Stimulated activated effector memory CD8-positive, alpha-beta T cell treated with anti-CD3 and anti-CD28 coated beads, Interleukin-12 subunit alpha, Interleukin-12 subunit beta, amount 100 ng/mL, for 72 hours (primary cell): ENCODE results near the gene CCDC181.

ENCODE experiments used
- ATAC-seq: fragments of 150-1000 bp; cut with Tn5 transposase; 2 replicates; pipeline ENCODE4 v1.10.0; 2021
- DNase-seq, 2 donors: peaks; one replicate each; pipeline ENCODE4 v3.0.0; 2021 to 2022; ENCODE audit warnings: low spot score in 2 of 2
- H3K27ac Mint-ChIP-seq: one replicate; pipeline ENCODE4 v1.8.0; 2022; ENCODE audit warnings: mild to moderate bottlenecking, mixed read lengths
- H3K36me3 Mint-ChIP-seq: one replicate; pipeline ENCODE4 v1.8.0; 2022; ENCODE audit warnings: mild to moderate bottlenecking, mixed read lengths
- H3K4me1 Mint-ChIP-seq: one replicate; pipeline ENCODE4 v1.8.0; 2022; ENCODE audit warnings: mixed read lengths
- H3K4me3 Mint-ChIP-seq: one replicate; pipeline ENCODE4 v1.8.0; 2022; ENCODE audit warnings: mild to moderate bottlenecking, mixed read lengths
- H3K9me3 Mint-ChIP-seq: one replicate; pipeline ENCODE4 v1.8.0; 2022; ENCODE audit warnings: mixed read lengths

Gene CCDC181

DNA sequence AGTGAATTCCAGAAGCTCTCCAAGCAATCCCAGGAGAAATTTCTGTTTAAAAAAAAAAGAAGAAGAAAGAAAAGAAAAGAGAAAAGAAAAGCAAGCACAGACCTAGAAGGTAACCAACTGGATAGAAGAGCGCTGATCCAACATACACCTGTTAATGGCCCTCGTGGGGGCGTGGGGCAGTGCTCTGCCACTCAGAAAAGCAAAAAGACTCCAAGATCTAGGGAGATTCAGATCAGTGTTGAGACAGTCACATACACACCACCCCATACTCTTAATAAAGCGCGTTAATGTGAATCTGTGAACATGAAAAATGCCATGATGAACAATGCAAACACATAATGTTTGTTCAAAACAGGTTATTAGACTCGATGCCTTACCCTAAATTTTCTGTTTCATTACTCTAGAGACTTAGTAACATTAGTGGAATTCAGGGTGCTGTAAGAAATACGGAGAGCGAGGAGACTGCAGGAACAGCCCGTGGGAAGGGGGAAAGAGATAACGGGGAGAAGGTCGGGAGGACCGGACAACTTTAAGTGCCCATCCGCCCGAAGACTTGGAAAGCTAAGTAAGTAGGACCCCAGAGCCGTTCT lies 60.1 kb downstream of the CCDC181 start:
- Mint-ChIP-seq H3K27ac (no peak overlapping the region), H3K9me3 (no peaks in the 10 kb centered on the region), H3K36me3 (peaks cover 16% of the 10 kb centered on the region), H3K4me3 (no peak overlapping the region), H3K4me1 (peaks cover 32% of the 10 kb centered on the region)
- ATAC-seq: no peak
- no peak for DNase-seq

DNA sequence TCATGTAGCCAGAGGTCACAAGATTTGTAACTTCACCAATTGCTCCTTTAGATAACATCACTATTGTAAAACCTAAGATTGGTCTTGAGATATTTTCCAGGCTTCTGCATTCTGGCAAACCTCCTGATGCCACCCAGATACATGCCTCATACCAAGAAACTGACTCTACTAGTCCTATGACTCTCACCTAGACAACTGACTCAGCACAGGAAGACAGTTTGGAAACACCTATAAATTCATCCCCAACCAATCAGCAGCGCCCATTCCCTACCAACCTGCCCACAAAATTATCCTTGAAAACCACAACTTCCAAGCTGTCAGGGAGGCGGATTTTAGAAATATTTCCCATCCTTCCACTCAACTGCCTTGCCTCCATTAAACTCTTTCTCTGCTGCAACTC lies 62.3 kb downstream of the CCDC181 start:
- H3K4me1 Mint-ChIP-seq: peaks cover 27% of the 10 kb centered on the region
- ATAC-seq: peak; percentile 57
- peak in 1 of 2 donors; percentile 57 for DNase-seq
- H3K4me3 Mint-ChIP-seq: no peak overlapping the region
- H3K36me3 Mint-ChIP-seq: peaks cover 5% of the 10 kb centered on the region
- no peak overlapping the region for H3K27ac Mint-ChIP-seq
- no peaks in the 10 kb centered on the region for H3K9me3 Mint-ChIP-seq

DNA sequence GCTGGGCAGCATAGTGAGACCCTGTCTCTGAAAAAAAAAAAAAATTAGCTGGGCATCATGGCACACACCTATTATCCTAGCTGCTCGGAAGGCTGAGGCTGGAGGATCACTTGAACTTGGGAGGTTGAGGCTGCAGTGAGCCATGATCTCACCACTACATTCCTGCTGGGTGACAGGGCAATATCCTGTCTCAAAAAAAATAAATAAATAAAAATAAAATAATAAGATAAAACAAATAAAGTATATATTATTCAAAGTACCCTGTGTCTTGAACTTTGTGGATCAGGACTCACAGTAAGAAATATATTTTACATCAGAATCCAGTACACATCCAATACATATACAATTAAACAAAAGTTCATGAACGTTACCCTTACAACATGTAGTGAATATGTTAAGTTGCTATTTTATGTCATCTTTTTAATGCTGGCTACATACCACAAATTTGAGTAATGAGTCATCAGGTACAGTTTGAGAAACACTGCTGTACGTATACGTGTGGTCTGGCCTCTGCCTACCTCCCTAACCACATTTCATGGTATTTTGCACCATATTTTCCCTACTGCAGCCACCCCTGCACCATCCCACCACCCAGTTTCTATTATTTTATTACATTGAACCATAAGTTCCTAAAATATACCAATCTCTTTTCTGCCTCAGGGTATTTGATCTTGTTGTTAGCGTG lies 64.1 kb downstream of the CCDC181 start:
- Mint-ChIP-seq H3K36me3 (peaks cover 5% of the 10 kb centered on the region), H3K9me3 (no peaks in the 10 kb centered on the region), H3K27ac (peak overlapping the region; percentile 26), H3K4me1 (peaks cover 25% of the 10 kb centered on the region), H3K4me3 (peak overlapping the region; percentile 31)
- DNase-seq (peak in 1 of 2 donors; percentile 61), ATAC-seq (peak; percentile 70)

DNA sequence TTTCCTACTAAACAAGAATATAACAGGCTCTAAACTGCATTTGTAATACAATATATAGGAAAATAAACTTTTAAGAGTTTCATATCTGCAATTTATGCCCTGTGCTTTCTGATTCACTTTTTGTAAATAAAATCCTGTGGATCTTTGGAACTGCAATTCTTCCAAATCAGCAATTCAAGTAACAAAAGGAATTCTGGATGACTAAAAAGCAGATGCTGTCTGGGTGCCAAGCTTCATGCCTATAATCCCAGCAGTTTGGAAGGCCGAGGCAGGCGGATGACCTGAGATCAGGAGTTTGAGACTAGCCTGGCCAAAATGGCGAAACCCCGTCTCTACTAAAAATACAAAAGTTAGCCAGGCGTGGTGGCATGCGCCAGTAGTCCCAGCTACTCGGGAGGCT lies 66.0 kb downstream of the CCDC181 start:
- H3K36me3 Mint-ChIP-seq: peaks cover 5% of the 10 kb centered on the region

DNA sequence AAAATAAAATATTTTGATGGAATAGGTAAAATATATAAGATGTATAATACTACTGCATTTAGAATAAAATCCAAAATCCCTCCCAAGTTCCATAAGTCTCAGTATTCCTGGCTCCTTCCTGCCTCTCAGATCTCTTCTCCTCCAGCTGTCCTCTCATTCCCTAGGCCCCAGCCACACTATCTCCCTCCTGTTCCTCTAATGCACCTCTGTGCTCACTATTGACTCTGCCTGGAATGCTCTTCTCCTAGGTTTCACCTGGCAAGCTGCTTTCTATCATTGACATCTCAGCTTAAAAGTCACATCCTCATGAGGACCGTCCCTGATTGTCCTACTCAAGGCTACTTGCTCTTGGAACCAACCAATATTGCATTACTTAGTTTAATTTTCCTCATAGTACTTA lies 66.9 kb downstream of the CCDC181 start:
- Mint-ChIP-seq H3K27ac (no peak overlapping the region), H3K4me1 (peaks cover 25% of the 10 kb centered on the region), H3K4me3 (no peak overlapping the region), H3K9me3 (no peaks in the 10 kb centered on the region), H3K36me3 (peaks cover 5% of the 10 kb centered on the region)
- no peak for ATAC-seq
- DNase-seq: no peak

More for the DNA sequence above, 66.0 kb downstream of the CCDC181 start:
- ATAC-seq: no peak
- DNase-seq: no peak
- no peaks in the 10 kb centered on the region for H3K9me3 Mint-ChIP-seq
- H3K27ac Mint-ChIP-seq: no peak overlapping the region
- no peak overlapping the region for H3K4me3 Mint-ChIP-seq
- H3K4me1 Mint-ChIP-seq: peaks cover 25% of the 10 kb centered on the region

DNA sequence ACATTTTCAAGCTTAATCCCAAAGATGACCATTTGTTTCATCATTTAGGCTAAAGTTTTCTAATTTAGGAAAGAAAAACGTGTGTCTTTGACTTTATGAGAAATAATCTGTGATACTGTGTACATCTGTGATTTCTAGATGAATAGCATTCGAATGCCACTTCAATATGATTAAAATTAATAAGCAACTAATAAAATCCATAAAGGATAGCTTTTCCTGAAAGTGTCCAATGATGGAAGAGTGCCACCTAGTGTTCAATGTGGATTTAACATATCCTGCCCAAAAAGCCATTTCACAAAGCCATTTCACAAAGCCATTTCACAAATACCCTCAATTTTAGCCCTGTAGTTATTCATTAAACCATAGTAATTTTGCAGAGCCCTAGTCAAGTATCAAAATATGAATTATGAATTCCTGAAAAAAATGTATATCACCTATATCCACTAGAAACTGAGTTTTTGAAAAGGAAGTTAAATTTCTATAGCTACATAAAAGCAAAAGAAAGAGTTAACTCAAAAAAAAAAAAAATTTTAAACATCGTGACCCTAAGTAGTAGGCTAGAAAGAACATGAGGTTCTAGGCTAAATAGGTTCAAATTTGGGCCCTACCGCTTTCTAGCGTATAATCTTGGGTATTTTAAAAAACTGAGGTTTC lies 78.8 kb downstream of the CCDC181 start:
- no peak overlapping the region for H3K27ac Mint-ChIP-seq
- DNase-seq (no peak), ATAC-seq (no peak)
- peaks cover 15% of the 10 kb centered on the region for H3K4me1 Mint-ChIP-seq
- no peak overlapping the region for H3K4me3 Mint-ChIP-seq
- peaks cover 7% of the 10 kb centered on the region for H3K36me3 Mint-ChIP-seq
- H3K9me3 Mint-ChIP-seq: no peaks in the 10 kb centered on the region

DNA sequence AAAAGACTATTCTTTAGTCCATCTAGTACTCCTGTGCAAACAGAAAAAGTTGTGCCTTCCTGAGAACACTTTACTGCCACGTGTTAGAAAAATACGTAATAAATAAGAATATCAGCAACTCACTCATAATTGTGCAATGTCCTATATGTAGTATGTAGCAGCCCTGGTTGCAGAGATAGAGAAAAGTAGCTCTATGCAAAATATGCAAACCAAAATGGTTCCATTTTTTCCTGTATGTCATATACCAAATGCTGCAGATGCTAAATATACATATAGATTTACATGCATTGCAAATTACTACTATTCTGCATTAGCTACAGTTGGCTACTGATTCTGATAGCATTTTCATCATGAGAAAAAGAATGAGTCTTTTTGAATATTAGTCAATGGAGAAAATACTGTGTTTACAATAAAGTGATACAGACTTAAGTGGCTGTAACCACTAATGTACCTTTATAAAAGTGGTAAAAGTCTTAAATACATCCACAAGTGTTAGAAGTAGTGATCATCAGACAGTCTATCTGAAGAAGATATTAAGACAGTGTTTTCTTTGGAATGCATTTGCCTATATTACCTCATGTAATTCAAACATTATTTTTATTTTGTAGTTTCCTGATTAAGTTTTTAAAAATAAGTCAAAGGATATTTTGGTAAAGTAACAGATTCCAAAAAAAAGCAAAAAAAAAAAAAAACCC lies 79.4 kb downstream of the CCDC181 start:
- H3K9me3 Mint-ChIP-seq: no peaks in the 10 kb centered on the region
- DNase-seq: no peak
- H3K4me1 Mint-ChIP-seq: peaks cover 15% of the 10 kb centered on the region
- H3K36me3 Mint-ChIP-seq: peaks cover 7% of the 10 kb centered on the region
- no peak overlapping the region for H3K4me3 Mint-ChIP-seq
- no peak overlapping the region for H3K27ac Mint-ChIP-seq
- ATAC-seq: no peak

DNA sequence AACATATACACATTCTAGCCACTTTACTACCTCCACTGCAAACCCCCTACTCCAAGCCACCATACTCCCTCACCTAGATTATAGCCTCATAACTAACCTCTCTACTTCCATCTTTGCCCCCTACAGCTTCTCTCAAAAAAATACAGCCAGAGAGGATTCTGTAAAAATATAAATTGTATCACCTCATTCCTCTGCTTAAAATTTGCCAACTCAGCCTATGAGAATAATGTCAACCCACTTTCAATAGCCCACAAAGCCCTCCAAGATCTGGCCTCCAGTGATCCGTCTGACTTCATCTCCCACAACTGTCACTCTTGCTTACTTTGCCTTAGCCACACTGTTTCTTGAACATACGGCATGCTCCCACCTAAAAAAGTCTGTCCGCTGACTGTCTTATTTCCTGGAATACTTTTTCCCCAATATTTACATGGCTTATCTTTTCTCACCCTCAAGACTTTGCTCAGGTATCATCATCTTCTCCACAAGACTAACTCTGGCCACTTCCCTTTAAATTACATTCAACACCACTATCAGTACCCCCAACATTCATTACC lies 81.2 kb downstream of the CCDC181 start:
- Mint-ChIP-seq H3K27ac (no peak overlapping the region), H3K4me1 (peaks cover 1% of the 10 kb centered on the region), H3K36me3 (peaks cover 7% of the 10 kb centered on the region), H3K9me3 (no peaks in the 10 kb centered on the region), H3K4me3 (no peak overlapping the region)
- DNase-seq (no peak), ATAC-seq (no peak)

DNA sequence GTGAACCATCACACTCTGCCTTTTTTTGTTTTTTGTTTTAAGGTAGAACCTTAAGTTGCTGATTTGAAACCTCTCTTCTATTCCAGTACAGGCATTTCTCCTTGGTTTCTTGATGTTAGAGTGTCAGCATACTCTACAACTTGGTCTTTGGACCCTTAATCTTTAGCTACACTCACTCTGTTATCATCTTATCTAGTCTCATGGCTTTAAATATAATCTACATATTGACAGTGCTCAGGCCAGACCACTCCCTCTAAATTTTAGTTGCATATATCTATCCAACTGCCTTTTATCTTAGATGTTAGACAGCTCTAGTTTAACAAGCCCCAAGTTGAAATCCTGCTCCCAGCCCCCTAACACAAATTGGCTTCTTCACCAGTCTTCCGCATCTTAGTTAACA lies 81.8 kb downstream of the CCDC181 start:
- no peak overlapping the region for H3K27ac Mint-ChIP-seq
- no peak overlapping the region for H3K4me3 Mint-ChIP-seq
- peaks cover 7% of the 10 kb centered on the region for H3K36me3 Mint-ChIP-seq
- no peaks in the 10 kb centered on the region for H3K4me1 Mint-ChIP-seq
- DNase-seq (no peak), ATAC-seq (no peak)
- H3K9me3 Mint-ChIP-seq: no peaks in the 10 kb centered on the region
